GM15510 (cell line): ENCODE measurements around the gene ZNF536.

Experiments used
- POLR2A ChIP-seq: IDR thresholded peaks from 3 replicates; pipeline ENCODE4 v1.6.1; 2011; ENCODE audit warnings: borderline replicate concordance; ENCODE audit not compliant: insufficient read length; ENCODE audit errors: extremely low read depth

ZNF536 gene

GRCh38 chr19:30523791-30524190 lies 151.6 kb downstream of the ZNF536 start:
- TF ChIP-seq POLR2A, result no peak

DNA sequence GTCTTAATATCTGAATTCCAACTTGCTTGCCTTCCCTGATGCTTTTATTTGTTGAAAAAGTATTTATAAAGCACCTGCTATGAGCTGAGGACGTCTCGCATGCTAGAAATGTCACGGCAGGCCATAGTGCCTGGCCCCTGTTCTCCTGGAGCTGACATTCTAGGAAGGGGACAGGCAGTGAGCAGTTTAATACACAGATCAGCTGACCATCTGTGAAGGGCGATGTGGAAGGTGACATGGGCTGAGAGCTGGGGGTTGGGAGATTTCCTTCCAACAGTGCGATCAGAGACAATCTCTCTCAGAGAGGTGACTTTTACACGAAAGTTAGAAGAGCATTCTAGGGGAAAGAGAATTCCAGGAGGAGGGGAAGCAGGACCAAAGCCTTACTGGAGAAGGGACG lies 153.2 kb downstream of the ZNF536 start:
- TF ChIP-seq POLR2A, result no peak

- no peak for TF ChIP-seq POLR2A
These were observed 156.7 kb downstream of the ZNF536 start for GRCh38 chr19:30528919-30529318.

DNA sequence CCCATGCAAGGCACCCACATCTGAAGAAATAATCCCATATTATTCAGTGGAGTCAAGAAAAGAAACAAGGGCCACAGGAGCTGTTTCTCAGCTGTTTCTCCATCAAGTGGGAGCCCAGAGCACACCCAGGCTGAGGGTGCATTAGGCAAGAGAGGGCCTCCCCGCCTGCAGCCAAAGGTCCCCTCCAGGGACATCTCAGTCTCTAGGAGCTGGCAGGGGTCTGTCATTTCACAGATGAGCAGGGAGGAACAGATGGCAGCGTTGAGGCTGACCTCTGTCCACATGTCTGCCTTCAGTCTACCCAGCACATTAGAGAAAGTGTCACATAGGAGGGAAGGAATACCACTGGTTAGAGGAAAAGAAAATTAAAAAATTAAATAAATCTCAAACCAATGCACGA lies 157.7 kb downstream of the ZNF536 start:
- TF ChIP-seq POLR2A, result no peak

DNA sequence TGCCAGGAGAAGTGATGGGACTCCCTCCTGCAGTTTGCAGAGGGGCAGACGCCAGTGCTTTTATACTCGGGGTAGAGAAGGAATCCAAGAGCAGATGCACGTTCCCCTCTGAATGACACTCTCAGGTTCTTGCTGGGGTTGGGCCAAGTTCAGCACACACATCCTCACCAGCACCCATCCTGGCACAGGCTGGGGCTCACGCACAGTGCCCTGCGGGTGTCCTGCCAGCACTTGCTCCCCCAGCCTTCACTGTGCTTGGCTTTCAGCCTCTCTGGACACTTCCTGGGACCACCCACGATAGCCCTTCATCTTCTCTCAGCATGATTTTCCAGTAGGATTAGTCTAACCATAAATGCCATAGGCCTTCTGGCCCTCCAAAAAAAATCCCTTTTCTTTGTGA lies 158.6 kb downstream of the ZNF536 start:
- no peak for TF ChIP-seq POLR2A

GRCh38 chr19:30535011-30535410 lies 162.8 kb downstream of the ZNF536 start:
- TF ChIP-seq POLR2A, result no peak

DNA sequence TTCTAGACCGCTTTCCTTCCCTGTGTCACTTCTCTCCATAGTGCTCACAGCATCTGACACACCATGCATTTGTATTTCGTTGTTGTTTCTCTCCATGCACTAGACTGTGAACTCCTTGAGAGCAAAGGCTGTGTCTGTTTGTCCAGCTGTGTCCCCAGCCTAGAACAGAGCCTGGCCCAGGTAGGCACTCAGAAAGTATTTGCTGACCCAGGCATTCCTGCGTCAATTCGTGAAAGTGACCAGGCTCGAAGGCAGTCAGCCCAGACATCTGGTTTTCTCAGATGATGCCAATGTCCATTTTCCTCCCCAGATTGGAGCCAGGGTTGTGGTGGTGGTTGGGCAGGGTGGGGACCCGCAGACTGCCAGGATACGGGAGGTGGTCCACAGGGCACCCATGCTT lies 164.8 kb downstream of the ZNF536 start:
- TF ChIP-seq POLR2A, result no peak

DNA sequence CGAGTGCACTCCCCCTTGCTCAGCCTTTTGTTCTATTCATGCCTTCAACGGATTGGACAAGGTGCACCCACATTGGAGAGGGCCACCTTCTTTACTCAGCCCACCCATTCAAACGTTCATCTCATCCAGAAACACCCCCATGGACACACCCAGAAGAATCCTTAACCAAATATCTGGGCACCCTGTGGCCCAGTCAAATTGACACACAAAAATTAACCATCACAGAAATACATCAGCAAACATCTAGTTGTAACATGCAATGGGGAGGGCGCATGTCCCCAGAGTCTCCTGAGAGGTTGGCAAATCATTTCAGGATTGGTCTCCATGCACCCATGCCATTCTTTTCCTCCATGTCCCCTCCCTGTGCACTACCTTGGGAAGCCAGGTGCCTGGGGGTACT lies 167.1 kb downstream of the ZNF536 start:
- TF ChIP-seq POLR2A, result no peak

DNA sequence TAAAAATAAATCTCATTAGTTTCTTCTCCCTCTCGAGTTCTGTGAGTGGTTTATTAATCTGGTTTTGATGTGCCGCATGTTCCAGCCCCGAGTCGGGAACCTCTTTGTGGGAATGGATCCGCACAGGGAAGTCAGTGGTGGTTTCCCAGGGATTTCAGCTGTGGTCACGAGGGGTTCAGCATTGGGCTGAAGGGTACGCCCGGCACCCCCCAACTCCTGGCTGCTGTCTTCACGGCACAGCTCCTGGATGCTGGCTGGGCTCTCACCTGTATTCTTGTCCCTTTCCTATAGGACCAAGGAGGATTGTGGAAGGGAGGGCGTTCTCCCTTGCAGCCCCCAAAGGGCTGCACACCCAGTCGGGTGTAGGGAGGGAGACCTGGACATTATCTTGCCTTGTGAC lies 167.8 kb downstream of the ZNF536 start:
- TF ChIP-seq POLR2A, result no peak

GRCh38 chr19:30540761-30541160 lies 168.6 kb downstream of the ZNF536 start:
- no peak for TF ChIP-seq POLR2A

GRCh38 chr19:30541575-30541974 lies 169.4 kb downstream of the ZNF536 start:
- no peak for TF ChIP-seq POLR2A

DNA sequence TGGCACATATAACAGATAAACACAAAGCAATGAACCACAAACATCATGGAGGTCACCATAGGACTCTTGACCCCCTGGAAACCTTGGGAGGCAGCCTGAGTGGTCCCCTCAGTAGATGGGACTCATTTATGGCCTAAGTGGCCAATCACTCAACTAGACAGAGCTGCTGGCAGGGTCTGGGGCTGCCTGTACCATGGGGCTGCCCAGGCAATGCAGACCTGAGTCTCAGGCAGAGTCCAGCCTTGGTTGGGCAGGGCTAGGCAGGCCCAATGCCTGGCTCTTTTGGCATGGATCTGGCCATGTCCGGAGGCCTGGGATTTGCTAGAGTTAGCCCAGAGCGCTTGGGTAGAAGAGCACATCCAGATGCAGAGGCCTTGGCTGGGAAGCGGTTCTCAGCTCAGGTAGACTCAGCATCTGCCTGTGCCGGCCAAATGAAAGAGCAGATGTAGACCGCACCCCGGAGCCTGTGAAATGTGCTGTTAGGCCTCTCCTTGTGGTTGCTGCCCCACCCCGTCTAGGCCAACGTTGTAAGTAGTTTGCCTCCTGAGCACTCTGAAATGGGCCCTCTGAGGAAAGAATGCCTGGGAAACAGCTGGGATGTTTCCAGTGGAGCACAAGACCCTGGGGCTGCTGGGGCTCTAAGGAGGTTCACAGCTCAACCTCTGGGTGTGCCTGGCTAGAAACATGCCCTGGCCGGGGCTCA lies 171.2 kb downstream of the ZNF536 start:
- no peak for TF ChIP-seq POLR2A

GRCh38 chr19:30545752-30546151 lies 173.6 kb downstream of the ZNF536 start:
- TF ChIP-seq POLR2A, result no peak

DNA sequence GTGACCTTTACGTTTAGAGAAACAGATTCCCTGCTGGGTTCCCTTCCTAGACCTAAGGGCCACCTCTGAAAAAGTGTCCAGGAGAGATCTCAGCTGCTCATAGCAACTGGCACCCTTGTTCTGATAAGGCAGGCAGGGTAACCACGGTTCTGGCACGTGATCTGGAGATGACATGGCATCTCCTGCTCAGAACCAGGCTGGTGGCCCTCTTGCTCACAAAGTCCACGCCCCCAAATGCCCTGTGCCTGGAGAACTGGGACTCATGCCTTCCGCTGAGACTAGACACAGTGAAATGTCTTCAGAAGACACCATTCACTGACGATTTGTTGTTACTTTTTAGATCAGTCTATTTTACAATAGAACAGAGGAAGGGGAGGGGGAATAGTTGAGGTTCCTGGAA lies 174.1 kb downstream of the ZNF536 start:
- no peak for TF ChIP-seq POLR2A

DNA sequence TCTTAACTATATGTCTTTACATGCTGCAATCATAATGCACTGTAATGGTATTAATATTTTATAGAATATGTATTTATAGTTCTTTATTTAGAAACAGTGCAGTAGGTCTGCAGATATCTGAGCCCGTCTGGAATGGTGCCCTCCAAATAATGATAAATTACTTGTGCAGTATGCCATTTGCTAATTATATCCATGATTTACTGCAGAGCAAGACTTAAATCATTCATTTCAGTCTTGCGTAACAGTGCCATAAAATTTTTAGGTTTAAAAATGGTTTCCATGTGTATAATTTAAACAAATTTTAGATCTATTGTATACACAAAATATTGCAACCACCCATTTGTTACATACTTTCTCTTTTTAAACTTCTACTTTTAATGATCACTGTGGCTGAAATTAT lies 175.1 kb downstream of the ZNF536 start:
- TF ChIP-seq POLR2A, result no peak

- TF ChIP-seq POLR2A, result no peak
These were observed 177.0 kb downstream of the ZNF536 start for GRCh38 chr19:30549151-30549550.

- TF ChIP-seq POLR2A, result no peak
These were observed 179.1 kb downstream of the ZNF536 start for GRCh38 chr19:30551271-30551670.
